Globus pallidus (tissue), 1 donor: ENCODE results near the gene ATN1.

Experiments
- DNase-seq: peaks from one replicate; pipeline ENCODE4 v3.0.0-alpha.2; 2015; ENCODE audit warnings: low spot score

The ATN1 gene

GRCh38 chr12:6925540-6926279 is 2.0 kb upstream of the ATN1 start:
- peak; percentile 75 for DNase-seq

- no peak for DNase-seq
Observed at GRCh38 chr12:6928022-6928702, 403 bp downstream of the ATN1 start.

- no peak for DNase-seq
Observed at GRCh38 chr12:6928703-6929407, 1.1 kb downstream of the ATN1 start.

GRCh38 chr12:6929466-6930452 is 2.0 kb downstream of the ATN1 start:
- DNase-seq = no peak

- no peak for DNase-seq
Observed at GRCh38 chr12:6932766-6933165, 5.0 kb downstream of the ATN1 start.

GRCh38 chr12:6934110-6934509 is 6.4 kb downstream of the ATN1 start:
- no peak for DNase-seq

GRCh38 chr12:6935371-6936193 is 7.8 kb downstream of the ATN1 start:
- no peak for DNase-seq

- no peak for DNase-seq
Observed at GRCh38 chr12:6936194-6936635, 8.5 kb downstream of the ATN1 start.

GRCh38 chr12:6936636-6937480 is 9.1 kb downstream of the ATN1 start:
- DNase-seq = no peak

- peak; percentile 95 for DNase-seq
Observed at GRCh38 chr12:6937481-6938352, 10.0 kb downstream of the ATN1 start.

- no peak for DNase-seq
Observed at GRCh38 chr12:6938353-6939190, 10.8 kb downstream of the ATN1 start.

- no peak for DNase-seq
Observed at GRCh38 chr12:6939191-6939540, 11.4 kb downstream of the ATN1 start.

- no peak for DNase-seq
Observed at GRCh38 chr12:6941267-6941666, 13.5 kb downstream of the ATN1 start.

- DNase-seq = no peak
Observed at GRCh38 chr12:6941782-6942181, 14.0 kb downstream of the ATN1 start.

GRCh38 chr12:6942331-6942665 is 14.5 kb downstream of the ATN1 start:
- DNase-seq = no peak

GRCh38 chr12:6943389-6943721 is 15.6 kb downstream of the ATN1 start:
- peak; percentile 96 for DNase-seq

GRCh38 chr12:6943722-6944380 is 16.1 kb downstream of the ATN1 start, which contains the start of the genes C12orf57 and RNU7-1:
Gene C12orf57 (plus strand): TSS chr12:6944022. CDS start chr12:6944122, 100 bp downstream.
Gene RNU7-1 (plus strand): TSS chr12:6943816.
- DNase-seq = peak; percentile 90
